H1 (cell line): ENCODE measurements around the gene HOXC5. TPM values are rescaled to one million over a fixed set of nuclear protein-coding genes. Genes with fewer than 3 reads are reported as not detected.

Experiments
- BCL11A ChIP-seq, 2 experiments: IDR thresholded peaks; one replicate each; pipeline ENCODE4 v1.6.1; 2011; ENCODE audit warnings: low read depth in 2 of 2, low read length in 2 of 2, mild to moderate bottlenecking in 2 of 2
- GABPA ChIP-seq: IDR thresholded peaks from 2 replicates; pipeline ENCODE4 v1.6.1; 2011; ENCODE audit warnings: mild to moderate bottlenecking, low read length, moderate library complexity, borderline replicate concordance; ENCODE audit not compliant: insufficient read depth
- SAP30 ChIP-seq: fragments of 300-600 bp; sonication (generic); IDR thresholded peaks from 2 replicates; pipeline ENCODE4 v1.7.1; 2012; ENCODE audit warnings: low read length, moderate library complexity, mild to moderate bottlenecking, inconsistent platforms; ENCODE audit not compliant: insufficient read depth, insufficient replicate concordance
- TBP ChIP-seq: IDR thresholded peaks from 2 replicates; pipeline ENCODE4 v1.6.1; 2011; ENCODE audit warnings: low read depth, low read length, improper control_type of control experiment
- ZNF274 ChIP-seq: IDR thresholded peaks from 2 replicates; pipeline ENCODE4 v1.7.0; 2012; ENCODE audit warnings: low read length, borderline replicate concordance; ENCODE audit errors: extremely low read depth
- polyA plus RNA-seq, 7 experiments: library from polyadenylated mRNA; depleted of rRNA in 3 of 7; stranded (reverse) in 5 of 7; unstranded in 2 of 7; fragments of >200 nt in 5 of 7; fragments of 200-250 nt in 2 of 7; gene quantifications; 1 replicate in 5 of 7; 2 replicates in 1 of 7; 4 replicates in 1 of 7; pipeline versions ENCODE4 v1.2.1 to v1.2.3, GENCODE V29; 2011 to 2013; ENCODE audit warnings: missing spikeins in 2 of 7, mixed read lengths in 2 of 7
- total RNA-seq: library from RNA; stranded (reverse); fragmentation: NEBNext Ultra II Directional; extraction: Animal tissue kit (Norgen Biotek cat#: 25700); gene quantifications from 2 replicates; pipeline ENCODE4 v1.2.1, GENCODE V29; 2021
- TF ChIP-seq, protein P1 (sequence below): IDR thresholded peaks from 2 replicates; pipeline ENCODE4 v1.6.1; 2012; ENCODE audit warnings: inconsistent platforms

Gene HOXC5
- total and polyA plus RNA-seq, 2 of the 8 experiments (the other 6 are each of a cell fraction or from before 2014, with no cell fraction given): not detected

- TF ChIP-seq BCL11A (IDR thresholded peaks at IDR 0.05; ENCODE audit: low read depth in 2 of 2, low read length in 2 of 2) (no peak), TBP (no peak), SAP30 (no peak), GABPA (no peak), ZNF274 (no peak)
- TF ChIP-seq, protein P1, sequence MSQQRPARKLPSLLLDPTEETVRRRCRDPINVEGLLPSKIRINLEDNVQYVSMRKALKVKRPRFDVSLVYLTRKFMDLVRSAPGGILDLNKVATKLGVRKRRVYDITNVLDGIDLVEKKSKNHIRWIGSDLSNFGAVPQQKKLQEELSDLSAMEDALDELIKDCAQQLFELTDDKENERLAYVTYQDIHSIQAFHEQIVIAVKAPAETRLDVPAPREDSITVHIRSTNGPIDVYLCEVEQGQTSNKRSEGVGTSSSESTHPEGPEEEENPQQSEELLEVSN: no peak
Measured at GRCh38 chr12:54035568-54036264, 2.9 kb downstream of the HOXC5 start (continued).
